ENCODE data around the gene TOPAZ1. TPM values are rescaled to one million over a fixed set of nuclear protein-coding genes. Genes with fewer than 3 reads are reported as not detected.
A peak's percentile ranks its signal among the peaks of the same experiment; 100 is the strongest.

The TOPAZ1 gene
- total and polyA plus RNA-seq, 9 of the 15 experiments (the other 6 are each of a cell fraction or from before 2014, with no cell fraction given): 0.01 TPM; not detected in 8

DNA sequence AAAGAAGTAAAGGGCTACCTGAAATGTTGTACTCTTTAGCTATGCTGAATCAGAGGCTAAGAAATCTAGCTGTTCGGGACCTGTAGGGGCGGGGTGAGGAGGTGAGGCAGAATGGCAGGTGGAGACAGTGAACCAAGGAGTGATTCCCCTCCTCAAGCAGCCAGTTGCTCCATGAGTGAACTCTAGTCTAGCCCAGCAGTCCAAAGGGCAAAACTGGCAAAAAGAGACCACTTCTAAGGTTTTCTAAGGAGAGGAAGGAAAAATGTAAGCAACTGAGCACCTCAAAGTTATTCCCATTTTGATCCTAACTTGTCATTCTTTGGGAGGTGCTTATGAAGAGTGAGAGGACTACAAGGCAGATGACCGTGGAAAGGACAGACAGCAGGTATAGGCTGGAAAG lies 19.3 kb upstream of the TOPAZ1 start:
- intact Hi-C loops (cut with micrococcal nuclease) (no loop called here), in situ Hi-C loops (cut with MboI) (no loop called here)
- H3K4me2 ChIP-seq (ENCODE audit: insufficient read depth, low read length): no peak overlapping the region
- H3K27ac ChIP-seq (ENCODE audit: extremely low read depth, low read depth, low read length): no peak overlapping the region
- ChIA-PET CTCF (ENCODE audit: low intra/inter-chr PET ratio) (no interaction called here), POLR2A (interaction anchor here (0.7 to 1.6 kb wide), 3 partner anchors 11 to 47 kb away, joined by 5 to 6 read pairs (median 5); no protein-coding TSS in a partner anchor)
- no peaks in the 10 kb centered on the region for H4K20me1 ChIP-seq (replicated peaks; ENCODE audit: control insufficient read depth, insufficient read depth, low read length)
- H3K79me2 ChIP-seq (ENCODE audit: control insufficient read depth, insufficient read depth, low read length): no peaks in the 10 kb centered on the region
- FAIRE-seq (no peak), DNase-seq (ENCODE audit: extremely low read depth in 1 of 4, low spot score in 3 of 4) (no peak), ATAC-seq (peak; percentile 79)
- no peaks in the 10 kb centered on the region for H3K9me1 ChIP-seq (ENCODE audit: control insufficient read depth, insufficient read depth, low read length)
- no peaks in the 10 kb centered on the region for H3K27me3 ChIP-seq (ENCODE audit: control insufficient read depth in 2 of 2, insufficient read depth in 2 of 2, low read length in 2 of 2)
- no peak overlapping the region for H3K9ac ChIP-seq (ENCODE audit: insufficient read depth in 1 of 2, low read depth in 2 of 2, low read length in 2 of 2)
- no TSS peak for BruUV-seq (replicated peaks)
- H3K4me3 ChIP-seq: no peak overlapping the region
- TF ChIP-seq CBX3 (IDR thresholded peaks at IDR 0.05; ENCODE audit: borderline replicate concordance in 1 of 2, low read length in 2 of 2) (no peak), ZBTB1 (CRISPR knock-in tag; IDR thresholded peaks at IDR 0.05; ENCODE audit: borderline replicate concordance, low read depth) (no peak), COPS2 (conservative IDR thresholded peaks at IDR 0.05) (no peak), ZNF830 (CRISPR knock-in tag; IDR thresholded peaks at IDR 0.05) (no peak), HIVEP1 (CRISPR knock-in tag; IDR thresholded peaks at IDR 0.05) (no peak)
- TF ChIP-seq, protein P1, sequence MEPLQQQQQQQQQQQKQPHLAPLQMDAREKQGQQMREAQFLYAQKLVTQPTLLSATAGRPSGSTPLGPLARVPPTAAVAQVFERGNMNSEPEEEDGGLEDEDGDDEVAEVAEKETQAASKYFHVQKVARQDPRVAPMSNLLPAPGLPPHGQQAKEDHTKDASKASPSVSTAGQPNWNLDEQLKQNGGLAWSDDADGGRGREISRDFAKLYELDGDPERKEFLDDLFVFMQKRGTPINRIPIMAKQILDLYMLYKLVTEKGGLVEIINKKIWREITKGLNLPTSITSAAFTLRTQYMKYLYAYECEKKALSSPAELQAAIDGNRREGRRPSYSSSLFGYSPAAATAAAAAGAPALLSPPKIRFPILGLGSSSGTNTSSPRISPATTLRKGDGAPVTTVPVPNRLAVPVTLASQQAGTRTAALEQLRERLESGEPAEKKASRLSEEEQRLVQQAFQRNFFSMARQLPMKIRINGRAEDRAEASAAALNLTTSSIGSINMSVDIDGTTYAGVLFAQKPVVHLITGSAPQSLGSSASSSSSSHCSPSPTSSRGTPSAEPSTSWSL (CRISPR knock-in tag; IDR thresholded peaks at IDR 0.05; ENCODE audit: borderline replicate concordance): no peak
- TF ChIP-seq, protein P2, sequence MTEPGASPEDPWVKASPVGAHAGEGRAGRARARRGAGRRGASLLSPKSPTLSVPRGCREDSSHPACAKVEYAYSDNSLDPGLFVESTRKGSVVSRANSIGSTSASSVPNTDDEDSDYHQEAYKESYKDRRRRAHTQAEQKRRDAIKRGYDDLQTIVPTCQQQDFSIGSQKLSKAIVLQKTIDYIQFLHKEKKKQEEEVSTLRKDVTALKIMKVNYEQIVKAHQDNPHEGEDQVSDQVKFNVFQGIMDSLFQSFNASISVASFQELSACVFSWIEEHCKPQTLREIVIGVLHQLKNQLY (CRISPR knock-in tag; conservative IDR thresholded peaks at IDR 0.05): no peak
- TF ChIP-seq, protein P3, sequence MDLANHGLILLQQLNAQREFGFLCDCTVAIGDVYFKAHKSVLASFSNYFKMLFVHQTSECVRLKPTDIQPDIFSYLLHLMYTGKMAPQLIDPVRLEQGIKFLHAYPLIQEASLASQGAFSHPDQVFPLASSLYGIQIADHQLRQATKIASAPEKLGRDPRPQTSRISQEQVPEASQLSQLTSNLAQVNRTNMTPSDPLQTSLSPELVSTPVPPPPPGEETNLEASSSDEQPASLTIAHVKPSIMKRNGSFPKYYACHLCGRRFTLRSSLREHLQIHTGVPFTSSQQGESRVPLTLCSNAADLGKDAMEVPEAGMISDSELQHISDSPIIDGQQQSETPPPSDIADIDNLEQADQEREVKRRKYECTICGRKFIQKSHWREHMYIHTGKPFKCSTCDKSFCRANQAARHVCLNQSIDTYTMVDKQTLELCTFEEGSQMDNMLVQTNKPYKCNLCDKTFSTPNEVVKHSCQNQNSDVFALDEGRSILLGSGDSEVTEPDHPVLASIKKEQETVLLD (IDR thresholded peaks at IDR 0.05): no peak
- peak overlapping the region; percentile 70 for H2AFZ ChIP-seq (ENCODE audit: low read depth, low read length)
- no peaks in the 10 kb centered on the region for H3K36me3 ChIP-seq (ENCODE audit: control insufficient read depth, insufficient read depth, low read length)
- peaks cover 0 to 23% of the 10 kb centered on the region in 2 experiments; a peak in 4 of 5 replicates for H3K4me1 ChIP-seq (replicated peaks in 1 of 2; ENCODE audit: control insufficient read depth in 2 of 2, insufficient read depth in 2 of 2, low read length in 2 of 2)
- H3K9me3 ChIP-seq (replicated peaks; ENCODE audit: control insufficient read depth, insufficient read depth, low read depth, low read length): no peaks in the 10 kb centered on the region
- 29% methylated on average over 3 of the region's 3 CpGs for WGBS (ENCODE audit: insufficient coverage, low coverage, missing lambda C conversion rate)

All from K562 (cell line).